Activated CD8-positive, alpha-beta memory T cell treated with anti-CD3 and anti-CD28 coated beads, Interleukin-2, amount 50 U/mL, for 24 hours (primary cell): Measurements from ENCODE around the gene EYS.
"Not testable (repeated sequence)": the region's sequence is repeated elsewhere in the genome, so short reads cannot be mapped to it uniquely, and the experiment has no call there.

Source experiments
- DNase-seq: peaks from one replicate; pipeline ENCODE4 v3.0.0-alpha.2; 2020; ENCODE audit errors: extremely low read depth

EYS gene

GRCh38 chr6:64477391-64477790 lies 1229.6 kb downstream of the EYS start:
- DNase-seq: no peak

- DNase-seq: no peak
These were observed 1230.1 kb downstream of the EYS start for GRCh38 chr6:64476935-64477334.

GRCh38 chr6:64469405-64469804 lies 1237.6 kb downstream of the EYS start:
- not testable (repeated sequence) for DNase-seq

- no peak for DNase-seq
These were observed 1239.4 kb downstream of the EYS start for GRCh38 chr6:64467656-64468055.

GRCh38 chr6:64459411-64459944 lies 1247.5 kb downstream of the EYS start:
- no peak for DNase-seq

- DNase-seq: not testable (repeated sequence)
These were observed 1258.9 kb downstream of the EYS start for GRCh38 chr6:64448101-64448500.

- DNase-seq: no peak
These were observed 1262.0 kb downstream of the EYS start for GRCh38 chr6:64445038-64445437.

GRCh38 chr6:64439274-64439673 lies 1267.8 kb downstream of the EYS start:
- no peak for DNase-seq

- DNase-seq: no peak
These were observed 1269.0 kb downstream of the EYS start for GRCh38 chr6:64437996-64438395.

- DNase-seq: no peak
These were observed 1277.1 kb downstream of the EYS start for GRCh38 chr6:64429926-64430325.

- DNase-seq: no peak
These were observed 1278.8 kb downstream of the EYS start for GRCh38 chr6:64428186-64428585.

GRCh38 chr6:64415926-64416325 lies 1291.1 kb downstream of the EYS start:
- no peak for DNase-seq

GRCh38 chr6:64411226-64411625 lies 1295.8 kb downstream of the EYS start:
- no peak for DNase-seq

GRCh38 chr6:64409948-64410347 lies 1297.1 kb downstream of the EYS start:
- DNase-seq: no peak

- DNase-seq: no peak
These were observed 1302.6 kb downstream of the EYS start for GRCh38 chr6:64404396-64404795.

- no peak for DNase-seq
These were observed 1323.7 kb downstream of the EYS start for GRCh38 chr6:64383277-64383676.

- DNase-seq: no peak
These were observed 1330.6 kb downstream of the EYS start for GRCh38 chr6:64376394-64376793.

- DNase-seq: no peak
These were observed 1349.6 kb downstream of the EYS start for GRCh38 chr6:64357430-64357829.

- no peak for DNase-seq
These were observed 1359.6 kb downstream of the EYS start for GRCh38 chr6:64347411-64347810.

GRCh38 chr6:64335195-64335594 lies 1371.8 kb downstream of the EYS start:
- DNase-seq: no peak

GRCh38 chr6:64334636-64335035 lies 1372.4 kb downstream of the EYS start:
- no peak for DNase-seq

- no peak for DNase-seq
These were observed 1376.2 kb downstream of the EYS start for GRCh38 chr6:64330694-64331307.

- no peak for DNase-seq
These were observed 1380.1 kb downstream of the EYS start for GRCh38 chr6:64326939-64327338.

- DNase-seq: no peak
These were observed 1381.9 kb downstream of the EYS start for GRCh38 chr6:64325093-64325492.
